Activated CD8-positive, alpha-beta T cell treated with anti-CD3 and anti-CD28 coated beads for 36 hours (primary cell): ENCODE results near the gene ITPR2. TPM values are rescaled to one million over a fixed set of nuclear protein-coding genes. Genes with fewer than 3 reads are reported as not detected.

Source experiments
- ATAC-seq: fragments of 200-7000 bp; cut with Tn5 transposase; one replicate; pipeline ENCODE4 v1.10.0; 2021; ENCODE audit warnings: mild to moderate bottlenecking, moderate library complexity
- CTCF ChIA-PET: fragments of 350-600 bp; sonication (Branson Sonifier 250); formaldehyde crosslinking; loops from one replicate; lab custom pipeline; 2021; ENCODE audit warnings: antibody characterized with exemption; lab: Charles Lee
- POLR2A ChIA-PET: fragments of 350-600 bp; sonication (Branson Sonifier 250); formaldehyde crosslinking; loops from one replicate; lab custom pipeline; 2021; ENCODE audit warnings: antibody characterized with exemption; lab: Charles Lee
- DNase-seq: peaks from one replicate; pipeline ENCODE4 v3.0.0-alpha.2; 2020
- H3K27ac Mint-ChIP-seq: one replicate; pipeline ENCODE4 v1.8.0; 2021; ENCODE audit warnings: mild to moderate bottlenecking, mixed read lengths
- H3K27me3 Mint-ChIP-seq: one replicate; pipeline ENCODE4 v1.8.0; 2021; ENCODE audit warnings: mixed read lengths
- H3K36me3 Mint-ChIP-seq: one replicate; pipeline ENCODE4 v1.8.0; 2021; ENCODE audit warnings: low read depth, mixed read lengths
- H3K4me1 Mint-ChIP-seq: one replicate; pipeline ENCODE4 v1.8.0; 2021; ENCODE audit warnings: low read depth, mixed read lengths
- H3K4me3 Mint-ChIP-seq: one replicate; pipeline ENCODE4 v1.8.0; 2021; ENCODE audit warnings: mild to moderate bottlenecking, moderate library complexity, mixed read lengths
- H3K9me3 Mint-ChIP-seq: one replicate; pipeline ENCODE4 v1.8.0; 2021; ENCODE audit warnings: mixed read lengths
- CTCF ChIP-seq: fragments of 200-600 bp; IDR thresholded peaks from one replicate; pipeline ENCODE4 v1.8.0; 2022; ENCODE audit warnings: antibody characterized with exemption, mild to moderate bottlenecking
- intact Hi-C: fragments of 100-400 bp; cut with micrococcal nuclease; formaldehyde crosslinking; loops from one replicate; pipeline ENCODE4 v1.10.0; 2022
- total RNA-seq, 2 experiments: library from RNA; stranded (reverse); gene quantifications; one replicate each; pipeline ENCODE4 v1.2.3, GENCODE V29; 2021

The ITPR2 gene
- total RNA-seq, 2 experiments from 2014 or later, result 38.9 to 41.2 TPM

- intact Hi-C loops, result loop anchor here (5.0 kb wide), 1 partner anchor 217 kb away; no protein-coding TSS in a partner anchor
- peaks cover 5% of the 10 kb centered on the region for H3K9me3 Mint-ChIP-seq
- H3K36me3 Mint-ChIP-seq, result peaks cover 61% of the 10 kb centered on the region
- no peak overlapping the region for H3K27ac Mint-ChIP-seq
- ChIA-PET CTCF (interaction anchor here (1.1 kb wide), 1 partner anchor 61 kb away, joined by 3 read pairs; no protein-coding TSS in a partner anchor), POLR2A (interaction anchor here (0.6 kb wide), 1 partner anchor 349 kb away, joined by 3 read pairs; no protein-coding TSS in a partner anchor)
- DNase-seq (no peak), ATAC-seq (no peak)
- TF ChIP-seq CTCF, result no peak
- no peaks in the 10 kb centered on the region for H3K27me3 Mint-ChIP-seq
- H3K4me3 Mint-ChIP-seq, result no peak overlapping the region
- peaks cover 3% of the 10 kb centered on the region for H3K4me1 Mint-ChIP-seq
These were observed 178.4 kb downstream of the ITPR2 start for GRCh38 chr12:26654623-26655022.

GRCh38 chr12:26651566-26652188 is 181.3 kb downstream of the ITPR2 start:
- Mint-ChIP-seq H3K4me3 (no peak overlapping the region), H3K9me3 (peaks cover 5% of the 10 kb centered on the region), H3K4me1 (peaks cover 3% of the 10 kb centered on the region), H3K27me3 (no peaks in the 10 kb centered on the region), H3K27ac (no peak overlapping the region), H3K36me3 (peaks cover 54% of the 10 kb centered on the region)
- ChIA-PET CTCF (interaction anchor here (0.7 to 1.6 kb wide), 14 partner anchors 11 to 643 kb away, joined by 3 to 7 read pairs (median 3); no protein-coding TSS in a partner anchor), POLR2A (no interaction called here)
- peak; percentile 75 for TF ChIP-seq CTCF
- ATAC-seq (peak; percentile 47), DNase-seq (peak; percentile 60)
- intact Hi-C loops, result loop anchor here (5.0 kb wide), 1 partner anchor 214 kb away; no protein-coding TSS in a partner anchor

- ChIA-PET CTCF (interaction anchor here (1.0 to 1.6 kb wide), 6 partner anchors 11 to 552 kb away, joined by 3 to 7 read pairs (median 3); no protein-coding TSS in a partner anchor), POLR2A (no interaction called here)
- ATAC-seq (no peak), DNase-seq (no peak)
- Mint-ChIP-seq H3K4me1 (peaks cover 3% of the 10 kb centered on the region), H3K27ac (no peak overlapping the region), H3K9me3 (peaks cover 5% of the 10 kb centered on the region), H3K36me3 (peaks cover 48% of the 10 kb centered on the region), H3K27me3 (no peaks in the 10 kb centered on the region), H3K4me3 (no peak overlapping the region)
- no peak for TF ChIP-seq CTCF
- intact Hi-C loops, result loop anchor here (5.0 kb wide), 1 partner anchor 214 kb away; no protein-coding TSS in a partner anchor
These were observed 182.0 kb downstream of the ITPR2 start for GRCh38 chr12:26651036-26651435.

- H3K36me3 Mint-ChIP-seq, result peaks cover 48% of the 10 kb centered on the region
- intact Hi-C loops, result no loop called here
- DNase-seq, result no peak
- no peak for TF ChIP-seq CTCF
- peaks cover 6% of the 10 kb centered on the region for H3K4me1 Mint-ChIP-seq
- peaks cover 5% of the 10 kb centered on the region for H3K9me3 Mint-ChIP-seq
- no peaks in the 10 kb centered on the region for H3K27me3 Mint-ChIP-seq
- ATAC-seq, result no peak
- H3K4me3 Mint-ChIP-seq, result no peak overlapping the region
- POLR2A ChIA-PET, result no interaction called here
- no peak overlapping the region for H3K27ac Mint-ChIP-seq
- CTCF ChIA-PET, result no interaction called here
These were observed 184.0 kb downstream of the ITPR2 start for GRCh38 chr12:26648999-26649398.

GRCh38 chr12:26648584-26648983 is 184.4 kb downstream of the ITPR2 start:
- H3K27ac Mint-ChIP-seq, result no peak overlapping the region
- peaks cover 43% of the 10 kb centered on the region for H3K36me3 Mint-ChIP-seq
- ATAC-seq (no peak), DNase-seq (no peak)
- H3K9me3 Mint-ChIP-seq, result peaks cover 5% of the 10 kb centered on the region
- peaks cover 6% of the 10 kb centered on the region for H3K4me1 Mint-ChIP-seq
- H3K27me3 Mint-ChIP-seq, result no peaks in the 10 kb centered on the region
- ChIA-PET CTCF (no interaction called here), POLR2A (no interaction called here)
- intact Hi-C loops, result no loop called here
- H3K4me3 Mint-ChIP-seq, result no peak overlapping the region
- no peak for TF ChIP-seq CTCF
